Measurements from ENCODE around the gene NIPAL4.

DNA sequence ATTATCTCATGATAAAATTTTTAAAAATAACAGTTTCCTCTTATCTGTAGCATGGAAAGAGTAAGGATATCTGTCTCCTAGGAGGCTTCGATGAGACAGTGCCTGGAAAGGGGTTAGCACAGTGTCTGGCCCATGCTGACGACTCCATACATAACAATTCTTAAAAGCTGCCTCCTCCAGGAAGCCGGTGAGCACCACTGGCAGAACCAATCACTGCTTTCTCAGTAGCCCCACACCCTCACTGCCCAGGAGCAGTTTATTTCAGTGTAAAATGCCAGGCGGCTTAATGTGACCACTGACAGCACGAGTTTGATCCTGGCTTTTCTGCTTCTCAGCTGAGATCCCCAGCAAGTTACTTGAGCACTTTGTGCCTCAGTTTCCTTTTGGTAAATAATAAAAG, 1.2 kb upstream of the NIPAL4 start:
- TF ChIP-seq EZH2 (IDR thresholded peaks at IDR 0.05) (no peak), EZH2phosphoT487 (IDR thresholded peaks at IDR 0.05) (no peak)
- TF ChIP-seq, protein P1, sequence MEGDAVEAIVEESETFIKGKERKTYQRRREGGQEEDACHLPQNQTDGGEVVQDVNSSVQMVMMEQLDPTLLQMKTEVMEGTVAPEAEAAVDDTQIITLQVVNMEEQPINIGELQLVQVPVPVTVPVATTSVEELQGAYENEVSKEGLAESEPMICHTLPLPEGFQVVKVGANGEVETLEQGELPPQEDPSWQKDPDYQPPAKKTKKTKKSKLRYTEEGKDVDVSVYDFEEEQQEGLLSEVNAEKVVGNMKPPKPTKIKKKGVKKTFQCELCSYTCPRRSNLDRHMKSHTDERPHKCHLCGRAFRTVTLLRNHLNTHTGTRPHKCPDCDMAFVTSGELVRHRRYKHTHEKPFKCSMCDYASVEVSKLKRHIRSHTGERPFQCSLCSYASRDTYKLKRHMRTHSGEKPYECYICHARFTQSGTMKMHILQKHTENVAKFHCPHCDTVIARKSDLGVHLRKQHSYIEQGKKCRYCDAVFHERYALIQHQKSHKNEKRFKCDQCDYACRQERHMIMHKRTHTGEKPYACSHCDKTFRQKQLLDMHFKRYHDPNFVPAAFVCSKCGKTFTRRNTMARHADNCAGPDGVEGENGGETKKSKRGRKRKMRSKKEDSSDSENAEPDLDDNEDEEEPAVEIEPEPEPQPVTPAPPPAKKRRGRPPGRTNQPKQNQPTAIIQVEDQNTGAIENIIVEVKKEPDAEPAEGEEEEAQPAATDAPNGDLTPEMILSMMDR (IDR thresholded peaks at IDR 0.05), result no peak

Data from neural progenitor cell (in vitro differentiated cells).